SK-N-SH (cell line): ENCODE results near the gene PDK1. TPM values are rescaled to one million over a fixed set of nuclear protein-coding genes. Genes with fewer than 3 reads are reported as not detected.

ENCODE experiments used
- CTCF ChIA-PET: fragments of 300-600, 350-600 bp; formaldehyde crosslinking; extraction: SDS; loops from one replicate; lab custom pipeline; 2021; lab: Yijun Ruan, JAX
- POLR2A ChIA-PET: fragments of 350-600 bp; sonication (Branson Sonifier 250); formaldehyde crosslinking; extraction: SDS; loops from one replicate; lab custom pipeline; 2020; ENCODE audit warnings: antibody characterized with exemption, inconsistent platforms; lab: Yijun Ruan, JAX
- DNase-seq: peaks from one replicate; pipeline ENCODE4 v3.0.0; 2012
- H2AFZ ChIP-seq: fragments of 200-600 bp; sonication (generic); 2 replicates; pipeline ENCODE4 v1.8.1; 2016; ENCODE audit warnings: antibody characterized with exemption, mild to moderate bottlenecking, low read depth
- H3F3A ChIP-seq: fragments of 200-600 bp; sonication (generic); replicated peaks from 2 replicates; pipeline ENCODE3; 2016; ENCODE audit warnings: antibody characterized with exemption, mild to moderate bottlenecking; ENCODE audit not compliant: insufficient read depth
- H3K27ac ChIP-seq, 2 experiments: fragments of 200-500 bp in 1 of 2; fragments of 200-600 bp in 1 of 2; sonication (Bioruptor generic) in 1 of 2; sonication (generic), shearing (Covaris generic) in 1 of 2; 2 replicates each; pipeline versions ENCODE4 v1.5.1 to v1.6.1; 2014 to 2016; ENCODE audit warnings: low read depth in 2 of 2, inconsistent platforms in 1 of 2, low read length in 1 of 2, mild to moderate bottlenecking in 1 of 2, mixed read lengths in 1 of 2
- H3K27me3 ChIP-seq: fragments of 200-600 bp; sonication (generic), shearing (Covaris generic); 2 replicates; pipeline ENCODE4 v1.6.1; 2016; ENCODE audit warnings: mixed run types; ENCODE audit not compliant: insufficient read depth
- H3K36me3 ChIP-seq, 2 experiments: fragments of 200-500 bp in 1 of 2; fragments of 200-600 bp in 1 of 2; sonication (Bioruptor generic) in 1 of 2; sonication (generic) in 1 of 2; replicated peaks in 1 of 2; 2 replicates each; pipeline versions ENCODE3 to v1.5.1; 2014 to 2016; ENCODE audit warnings: low read length in 1 of 2, mild to moderate bottlenecking in 1 of 2; ENCODE audit not compliant: insufficient read depth in 2 of 2, control insufficient read depth in 1 of 2
- H3K4me1 ChIP-seq, 2 experiments: fragments of 200-500 bp in 1 of 2; fragments of 200-600 bp in 1 of 2; sonication (Bioruptor generic) in 1 of 2; sonication (generic), shearing (Covaris generic) in 1 of 2; 2 replicates each; pipeline versions ENCODE4 v1.5.1 to v1.6.1; 2014 to 2016; ENCODE audit warnings: low read depth in 1 of 2, low read length in 1 of 2, mixed run types in 1 of 2; ENCODE audit not compliant: insufficient read depth in 2 of 2, control insufficient read depth in 1 of 2
- H3K4me2 ChIP-seq: fragments of 200-600 bp; sonication (generic), shearing (Covaris generic); 2 replicates; pipeline ENCODE4 v1.6.1; 2017; ENCODE audit warnings: mixed run types
- H3K4me3 ChIP-seq, 2 experiments: fragments of 200-500 bp in 1 of 2; fragments of 200-600 bp in 1 of 2; sonication (Bioruptor generic) in 1 of 2; sonication (generic), shearing (Covaris generic) in 1 of 2; 2 replicates each; pipeline versions ENCODE4 v1.5.1 to v1.8.1; 2014 to 2016; ENCODE audit warnings: low read depth in 2 of 2, inconsistent platforms in 1 of 2, low read length in 1 of 2, mild to moderate bottlenecking in 1 of 2, mixed read lengths in 1 of 2, moderate library complexity in 1 of 2
- H3K79me2 ChIP-seq: fragments of 200-600 bp; sonication (generic); 2 replicates; pipeline ENCODE4 v1.8.1; 2017; ENCODE audit warnings: mild to moderate bottlenecking; ENCODE audit not compliant: insufficient read depth
- H3K9ac ChIP-seq: fragments of 200-600 bp; sonication (generic); 2 replicates; pipeline ENCODE4 v1.6.1; 2017; ENCODE audit warnings: mixed run types
- H3K9me2 ChIP-seq: fragments of 200-600 bp; sonication (generic); 2 replicates; pipeline ENCODE4 v1.6.1; 2017; ENCODE audit warnings: mixed run types
- H3K9me3 ChIP-seq: fragments of 200-600 bp; sonication (generic); 2 replicates; pipeline ENCODE4 v1.6.1; 2017; ENCODE audit warnings: mixed run types, mild to moderate bottlenecking, moderate library complexity
- H4K20me1 ChIP-seq: fragments of 200-600 bp; sonication (generic); 2 replicates; pipeline ENCODE4 v1.6.1; 2017; ENCODE audit warnings: mild to moderate bottlenecking, mixed run types; ENCODE audit not compliant: insufficient read depth
- CHD2 ChIP-seq: fragments of 150-350 bp; IDR thresholded peaks from 2 replicates; pipeline ENCODE4 v1.6.1; 2018; ENCODE audit warnings: low read length; ENCODE audit not compliant: partially characterized antibody
- EP300 ChIP-seq, 2 experiments: IDR thresholded peaks; 2 replicates each; pipeline versions ENCODE4 v1.4.0 to v1.6.1; 2012; ENCODE audit warnings: borderline replicate concordance in 1 of 2, low read depth in 1 of 2, low read length in 1 of 2
- FOXJ3 ChIP-seq: sonication (generic); formaldehyde crosslinking; IDR thresholded peaks from 2 replicates; pipeline ENCODE4 v1.5.1; 2020; ENCODE audit warnings: mild to moderate bottlenecking, missing genetic modification reagents
- GABPA ChIP-seq: IDR thresholded peaks from 2 replicates; pipeline ENCODE4 v1.4.0; 2012; ENCODE audit warnings: low read depth, mild to moderate bottlenecking
- IRF3 ChIP-seq: fragments of 150-350 bp; IDR thresholded peaks from 2 replicates; pipeline ENCODE4 v1.6.1; 2016; ENCODE audit warnings: mild to moderate bottlenecking, low read depth, low read length
- JUND ChIP-seq: IDR thresholded peaks from 2 replicates; pipeline ENCODE4 v1.4.0; 2012
- NRF1 ChIP-seq: IDR thresholded peaks from 2 replicates; pipeline ENCODE4 v1.6.1; 2012; ENCODE audit warnings: low read depth, mild to moderate bottlenecking, low read length
- POLR2AphosphoS5 ChIP-seq: IDR thresholded peaks from 2 replicates; pipeline ENCODE4 v1.6.1; 2012; ENCODE audit warnings: low read depth, low read length
- RXRA ChIP-seq: IDR thresholded peaks from 2 replicates; pipeline ENCODE4 v1.4.0; 2012; ENCODE audit warnings: low read depth, mild to moderate bottlenecking, borderline replicate concordance
- TEAD4 ChIP-seq: IDR thresholded peaks from 2 replicates; pipeline ENCODE4 v1.4.0; 2012; ENCODE audit warnings: mild to moderate bottlenecking, borderline replicate concordance; ENCODE audit not compliant: insufficient read depth
- USF2 ChIP-seq: fragments of 150-350 bp; IDR thresholded peaks from 2 replicates; pipeline ENCODE4 v1.6.1; 2017; ENCODE audit warnings: antibody characterized with exemption, low read length, low read depth, borderline replicate concordance
- WGBS: methylation state at CpG from one replicate; pipeline ENCODE4 v1.1.6; 2017; ENCODE audit warnings: low lambda C conversion rate; 5-methylcytosine and 5-hydroxymethylcytosine counted together
- polyA plus RNA-seq, 3 experiments: library from polyadenylated mRNA; depleted of rRNA; stranded (reverse); fragments of >200 nt; gene quantifications; 2 replicates each; pipeline ENCODE4 v1.2.3, GENCODE V29; 2012

The PDK1 gene
- polyA plus RNA-seq, 1 of the 3 experiments (the other 2 are of a cell fraction) = 5.3 TPM

- Histone ChIP-seq H3F3A (no peaks in the 10 kb centered on the region), H3K27me3 (no peaks in the 10 kb centered on the region), H3K36me3 (no peaks in the 10 kb centered on the region), H3K9ac (no peak overlapping the region), H3K4me2 (no peak overlapping the region), H3K4me1 (no peaks in the 10 kb centered on the region), H4K20me1 (no peaks in the 10 kb centered on the region), H3K4me3 (no peak overlapping the region), H2AFZ (no peak overlapping the region), H3K27ac (no peak overlapping the region), H3K9me3 (no peaks in the 10 kb centered on the region), H3K9me2 (no peaks in the 10 kb centered on the region), H3K79me2 (no peaks in the 10 kb centered on the region)
- no peak for TF ChIP-seq POLR2AphosphoS5
- DNase-seq = no peak
- ChIA-PET POLR2A (no interaction called here), CTCF (interaction anchor here (0.7 to 1.6 kb wide), 2 partner anchors 70 to 304 kb away, joined by 3 read pairs; no protein-coding TSS in a partner anchor)
- WGBS = 78% methylated on average over 4 of the region's 4 CpGs
Observed at GRCh38 chr2:172628085-172628484, 72.2 kb downstream of the PDK1 start.

DNA sequence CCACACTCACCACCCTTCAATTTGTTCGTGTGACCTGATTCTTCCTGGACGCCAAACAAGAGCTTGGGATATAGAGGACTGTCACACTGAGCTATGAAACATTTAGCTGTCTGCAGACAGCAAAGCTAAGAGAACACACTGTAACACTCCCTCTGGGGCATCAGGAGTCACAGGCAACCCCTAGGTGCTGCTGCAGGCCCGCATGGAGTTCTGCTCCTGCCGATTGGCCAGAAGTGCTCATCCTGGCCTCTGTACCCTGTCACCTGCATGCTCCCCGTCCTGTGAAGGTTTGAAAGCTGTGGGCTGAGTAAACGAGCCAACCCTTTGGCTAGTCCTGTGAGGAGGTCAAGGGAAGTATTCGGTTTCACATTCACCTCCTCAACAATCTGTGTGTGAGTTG is 73.7 kb downstream of the PDK1 start:
- WGBS = 73% methylated on average over 7 of the region's 7 CpGs
- POLR2A ChIA-PET = no interaction called here

GRCh38 chr2:172630181-172630580 is 74.3 kb downstream of the PDK1 start:
- CTCF ChIA-PET = no interaction called here
- Histone ChIP-seq H3K9me3 (no peaks in the 10 kb centered on the region), H3K4me3 (no peak overlapping the region), H3K4me1 (no peaks in the 10 kb centered on the region), H3K27ac (no peak overlapping the region), H2AFZ (no peak overlapping the region), H3K79me2 (no peaks in the 10 kb centered on the region), H3K9me2 (no peaks in the 10 kb centered on the region), H3K27me3 (no peaks in the 10 kb centered on the region), H3K4me2 (no peak overlapping the region), H4K20me1 (no peaks in the 10 kb centered on the region), H3K36me3 (no peaks in the 10 kb centered on the region), H3F3A (no peaks in the 10 kb centered on the region), H3K9ac (no peak overlapping the region)
- DNase-seq = no peak
- TF ChIP-seq USF2 = no peak
- POLR2A ChIA-PET = no interaction called here

More for the DNA sequence above, 73.7 kb downstream of the PDK1 start:
- no peaks in the 10 kb centered on the region for H3K4me1 ChIP-seq
- no peaks in the 10 kb centered on the region for H3K9me3 ChIP-seq
- CTCF ChIA-PET = no interaction called here
- H3K9me2 ChIP-seq = no peaks in the 10 kb centered on the region
- H3F3A ChIP-seq = no peaks in the 10 kb centered on the region
- H2AFZ ChIP-seq = no peak overlapping the region
- no peaks in the 10 kb centered on the region for H3K79me2 ChIP-seq
- no peaks in the 10 kb centered on the region for H3K36me3 ChIP-seq
- no peak overlapping the region for H3K27ac ChIP-seq
- H4K20me1 ChIP-seq = no peaks in the 10 kb centered on the region
- H3K4me3 ChIP-seq = no peak overlapping the region
- H3K27me3 ChIP-seq = no peaks in the 10 kb centered on the region
- TF ChIP-seq RXRA (no peak), EP300 (IDR thresholded peaks at IDR 0.05; ENCODE audit: borderline replicate concordance in 1 of 2, low read depth in 1 of 2, low read length in 1 of 2) (no peak), CHD2 (no peak), GABPA (no peak), NRF1 (no peak), FOXJ3 (CRISPR knock-in tag) (no peak), TEAD4 (no peak), IRF3 (no peak), JUND (no peak)
- TF ChIP-seq, all 33 proteins: peak for 0
- Histone ChIP-seq H3K4me2 (no peak overlapping the region), H3K9ac (no peak overlapping the region)
- DNase-seq = no peak
